PC-3 (cell line): ENCODE data around the gene KCNA2. TPM values are rescaled to one million over a fixed set of nuclear protein-coding genes. Genes with fewer than 3 reads are reported as not detected.

Experiments
- ATAC-seq: fragments of 200-7000 bp; cut with Tn5 transposase; 2 replicates; pipeline ENCODE4 v1.9.1; 2020; ENCODE audit warnings: mild to moderate bottlenecking, moderate library complexity
- BruUV-seq: library from RNA; stranded (reverse); fragments of 400-500 nt; replicated peaks from 2 replicates; lab custom pipeline; 2021; lab: Mats Ljungman, UMichigan
- CTCF ChIA-PET: fragments of 300-600 bp; sonication (Branson Sonifier 250); formaldehyde crosslinking; loops from one replicate; lab custom pipeline; 2022; ENCODE audit warnings: antibody characterized with exemption; lab: Charles Lee
- POLR2A ChIA-PET: fragments of 300-600 bp; sonication (Branson Sonifier 250); formaldehyde crosslinking; loops from one replicate; lab custom pipeline; 2022; ENCODE audit warnings: antibody characterized with exemption; ENCODE audit not compliant: unreplicated experiment; lab: Charles Lee
- DNase-seq: peaks from one replicate; pipeline ENCODE4 v3.0.0-alpha.2; 2015
- H2AFZ ChIP-seq: fragments of 300-600 bp; sonication (generic); 2 replicates; pipeline ENCODE4 v1.6.0; 2016; ENCODE audit warnings: antibody characterized with exemption, low read length
- H3F3A ChIP-seq: fragments of 300-600 bp; sonication (generic); one replicate; pipeline ENCODE4 v1.6.0; 2017; ENCODE audit warnings: antibody characterized with exemption, low read length, control low read depth, mild to moderate bottlenecking; ENCODE audit not compliant: unreplicated experiment
- H3K27ac ChIP-seq: fragments of 300-600 bp; sonication (generic); 2 replicates; pipeline ENCODE4 v1.5.1; 2016; ENCODE audit warnings: mild to moderate bottlenecking, low read length
- H3K27me3 ChIP-seq: fragments of 300-600 bp; sonication (generic); 2 replicates; pipeline ENCODE4 v1.6.1; 2016; ENCODE audit warnings: low read length, mixed read lengths
- H3K36me3 ChIP-seq: fragments of 300-600 bp; sonication (generic); 2 replicates; pipeline ENCODE4 v1.6.1; 2016; ENCODE audit warnings: low read depth, mixed run types, low read length, mixed read lengths
- H3K4me1 ChIP-seq: fragments of 300-600 bp; sonication (generic); 2 replicates; pipeline ENCODE4 v1.5.1; 2016; ENCODE audit warnings: low read length; ENCODE audit not compliant: insufficient read depth
- H3K4me2 ChIP-seq: fragments of 300-600 bp; sonication (generic); 2 replicates; pipeline ENCODE4 v1.6.0; 2016; ENCODE audit warnings: low read length
- H3K4me3 ChIP-seq: fragments of 300-600 bp; sonication (generic); 2 replicates; pipeline ENCODE4 v1.5.1; 2016; ENCODE audit warnings: mild to moderate bottlenecking, low read length, mixed read lengths
- H3K79me2 ChIP-seq: fragments of 300-600 bp; sonication (generic); 2 replicates; pipeline ENCODE4 v1.6.1; 2017; ENCODE audit warnings: low read length, mixed read lengths
- H3K9ac ChIP-seq: fragments of 300-600 bp; sonication (generic); 2 replicates; pipeline ENCODE4 v1.6.0; 2016; ENCODE audit warnings: mild to moderate bottlenecking, low read length
- H3K9me2 ChIP-seq: fragments of 300-600 bp; sonication (generic); replicated peaks from 2 replicates; pipeline ENCODE4 v1.6.1; 2016; ENCODE audit warnings: mixed run types, low read length, mixed read lengths
- H3K9me3 ChIP-seq: fragments of 300-600 bp; sonication (generic); 2 replicates; pipeline ENCODE4 v1.6.1; 2016; ENCODE audit warnings: low read length, mixed read lengths
- H4K20me1 ChIP-seq: fragments of 300-600 bp; sonication (generic); 2 replicates; pipeline ENCODE4 v1.6.1; 2016; ENCODE audit warnings: low read length, mixed read lengths
- CTCF ChIP-seq: fragments of 300-600 bp; sonication (generic); conservative IDR thresholded peaks from 2 replicates; pipeline ENCODE4 v1.5.1; 2017; ENCODE audit warnings: antibody characterized with exemption, low read depth, mild to moderate bottlenecking, low read length
- EZH2 ChIP-seq: fragments of 300-600 bp; sonication (generic); IDR thresholded peaks from one replicate; pipeline ENCODE4 v1.6.1; 2017; ENCODE audit warnings: antibody characterized with exemption, mild to moderate bottlenecking, low read length; ENCODE audit not compliant: unreplicated experiment
- EZH2phosphoT487 ChIP-seq: fragments of 300-600 bp; sonication (generic); IDR thresholded peaks from 2 replicates; pipeline ENCODE4 v1.6.1; 2018; ENCODE audit warnings: mild to moderate bottlenecking, antibody characterized with exemption, low read length, borderline replicate concordance
- intact Hi-C: fragments of 100-400 bp; cut with micrococcal nuclease; formaldehyde crosslinking; loops from 2 replicates; pipeline ENCODE4 v1.9.0; 2023
- total RNA-seq: library from RNA; depleted of rRNA; stranded (reverse); fragments of >200 nt; gene quantifications from 2 replicates; pipeline ENCODE4 v1.2.3, GENCODE V29; 2014

KCNA2 gene
- total RNA-seq, 1 experiment from 2014 or later: not detected

GRCh38 chr1:110551278-110551809 lies 54.8 kb downstream of the KCNA2 start:
- intact Hi-C loops: no loop called here
- no peaks in the 10 kb centered on the region for H3K36me3 ChIP-seq
- H3K9me3 ChIP-seq: no peaks in the 10 kb centered on the region
- H2AFZ ChIP-seq: no peak overlapping the region
- no peaks in the 10 kb centered on the region for H3K79me2 ChIP-seq
- DNase-seq (no peak), ATAC-seq (no peak)
- H3K9me2 ChIP-seq: no peaks in the 10 kb centered on the region
- TF ChIP-seq EZH2phosphoT487: no peak
- no peak for TF ChIP-seq CTCF
- TF ChIP-seq EZH2: no peak
- CTCF ChIA-PET: no interaction called here
- H3K27ac ChIP-seq: no peak overlapping the region
- H3K4me1 ChIP-seq: no peaks in the 10 kb centered on the region
- no peaks in the 10 kb centered on the region for H3F3A ChIP-seq
- POLR2A ChIA-PET: no interaction called here
- no peak overlapping the region for H3K4me3 ChIP-seq
- no peak overlapping the region for H3K4me2 ChIP-seq
- no TSS peak for BruUV-seq
- H3K9ac ChIP-seq: no peak overlapping the region
- H3K27me3 ChIP-seq: peaks cover 56% of the 10 kb centered on the region
- H4K20me1 ChIP-seq: no peaks in the 10 kb centered on the region

- Histone ChIP-seq H3K4me2 (no peak overlapping the region), H3K9ac (no peak overlapping the region), H3K27ac (no peak overlapping the region), H3K4me3 (no peak overlapping the region), H3K36me3 (no peaks in the 10 kb centered on the region), H3K27me3 (peaks cover 54% of the 10 kb centered on the region), H3K9me2 (no peaks in the 10 kb centered on the region), H3F3A (no peaks in the 10 kb centered on the region), H3K79me2 (no peaks in the 10 kb centered on the region), H4K20me1 (no peaks in the 10 kb centered on the region), H2AFZ (no peak overlapping the region), H3K9me3 (no peaks in the 10 kb centered on the region), H3K4me1 (no peaks in the 10 kb centered on the region)
- TF ChIP-seq CTCF (no peak), EZH2phosphoT487 (no peak), EZH2 (no peak)
- no peak for DNase-seq
- POLR2A ChIA-PET: no interaction called here
- intact Hi-C loops: loop anchor here (5.0 kb wide), 1 partner anchor 67 kb away; no protein-coding TSS in a partner anchor
- ATAC-seq: no peak
- BruUV-seq: no TSS peak
- CTCF ChIA-PET: no interaction called here
Observed at GRCh38 chr1:110549831-110550230, 56.3 kb downstream of the KCNA2 start.

GRCh38 chr1:110548381-110548780 lies 57.8 kb downstream of the KCNA2 start:
- Histone ChIP-seq H3K36me3 (no peaks in the 10 kb centered on the region), H3F3A (no peaks in the 10 kb centered on the region), H3K27ac (no peak overlapping the region), H3K9ac (no peak overlapping the region), H3K4me2 (no peak overlapping the region), H3K9me3 (no peaks in the 10 kb centered on the region), H3K9me2 (no peaks in the 10 kb centered on the region), H3K79me2 (no peaks in the 10 kb centered on the region), H3K4me1 (no peaks in the 10 kb centered on the region), H2AFZ (no peak overlapping the region), H4K20me1 (no peaks in the 10 kb centered on the region), H3K27me3 (peaks cover 43% of the 10 kb centered on the region), H3K4me3 (no peak overlapping the region)
- no TSS peak for BruUV-seq
- ATAC-seq: peak; percentile 92
- intact Hi-C loops: loop anchor here (5.0 kb wide), 1 partner anchor 69 kb away; no protein-coding TSS in a partner anchor
- CTCF ChIA-PET: no interaction called here
- TF ChIP-seq EZH2phosphoT487 (no peak), CTCF (peak; percentile 63)
- peak; percentile 62 for DNase-seq
- POLR2A ChIA-PET: no interaction called here
